Ascending aorta (tissue), 2 donors: ENCODE data around the gene CCDC88A. TPM values are rescaled to one million over a fixed set of nuclear protein-coding genes. Genes with fewer than 3 reads are reported as not detected.
"Not testable (repeated sequence)": the region's sequence is repeated elsewhere in the genome, so short reads cannot be mapped to it uniquely, and the experiment has no call there.

Experiments used
- DNase-seq, 2 donors: peaks; one replicate each; pipeline ENCODE4 v3.0.0-alpha.2; 2019; ENCODE audit warnings: low spot score in 2 of 2
- H3K27ac ChIP-seq, 2 donors: fragments of 200-600 bp; sonication (generic); one replicate each; pipeline ENCODE4 v1.5.1; 2016 to 2017; ENCODE audit warnings: mild to moderate bottlenecking in 1 of 2
- H3K27me3 ChIP-seq: fragments of 200-600 bp; sonication (generic); one replicate; pipeline ENCODE4 v1.5.1; 2017
- H3K36me3 ChIP-seq, 2 donors: fragments of 200-600 bp; sonication (generic); one replicate each; pipeline ENCODE4 v1.5.1; 2016
- H3K4me1 ChIP-seq, 2 donors: fragments of 200-600 bp; sonication (generic); one replicate each; pipeline ENCODE4 v1.5.1; 2016 to 2017; ENCODE audit warnings: mild to moderate bottlenecking in 1 of 2
- H3K4me3 ChIP-seq, 2 donors: fragments of 200-600 bp; sonication (generic); one replicate each; pipeline ENCODE4 v1.5.1; 2016 to 2017; ENCODE audit warnings: mild to moderate bottlenecking in 1 of 2
- H3K9me3 ChIP-seq, 2 donors: fragments of 200-600 bp; sonication (generic); one replicate each; pipeline ENCODE4 v1.5.1; 2016
- intact Hi-C: fragments of 100-400 bp; cut with DNase I; formaldehyde crosslinking; loops from one replicate; pipeline ENCODE4 v1.15.1; 2023
- total RNA-seq: library from RNA; depleted of rRNA; stranded (reverse); fragments of >200 nt; gene quantifications from one replicate; pipeline ENCODE4 v1.1.0, GENCODE V29; 2016
- TF ChIP-seq, protein P1 (sequence below), 3 experiments: fragments of 200-600 bp in 2 of 3; fragments of 450-650 bp in 1 of 3; sonication (generic) in 2 of 3; IDR thresholded peaks; one replicate each; pipeline ENCODE4 v1.5.1; 2016 to 2019; ENCODE audit warnings: antibody characterized with exemption in 3 of 3, mild to moderate bottlenecking in 1 of 3, moderate library complexity in 1 of 3

The CCDC88A gene
- total RNA-seq, 1 donor from 2014 or later = 39.2 TPM

GRCh38 chr2:55363636-55364035, 56.0 kb downstream of the CCDC88A start:
- H3K27ac ChIP-seq = peak overlapping the region in 1 of 2 donors; percentile 54
- H3K4me1 ChIP-seq = peaks cover 0 to 17% of the 10 kb centered on the region in 2 donors
- no peaks in the 10 kb centered on the region for H3K9me3 ChIP-seq
- TF ChIP-seq, protein P1, sequence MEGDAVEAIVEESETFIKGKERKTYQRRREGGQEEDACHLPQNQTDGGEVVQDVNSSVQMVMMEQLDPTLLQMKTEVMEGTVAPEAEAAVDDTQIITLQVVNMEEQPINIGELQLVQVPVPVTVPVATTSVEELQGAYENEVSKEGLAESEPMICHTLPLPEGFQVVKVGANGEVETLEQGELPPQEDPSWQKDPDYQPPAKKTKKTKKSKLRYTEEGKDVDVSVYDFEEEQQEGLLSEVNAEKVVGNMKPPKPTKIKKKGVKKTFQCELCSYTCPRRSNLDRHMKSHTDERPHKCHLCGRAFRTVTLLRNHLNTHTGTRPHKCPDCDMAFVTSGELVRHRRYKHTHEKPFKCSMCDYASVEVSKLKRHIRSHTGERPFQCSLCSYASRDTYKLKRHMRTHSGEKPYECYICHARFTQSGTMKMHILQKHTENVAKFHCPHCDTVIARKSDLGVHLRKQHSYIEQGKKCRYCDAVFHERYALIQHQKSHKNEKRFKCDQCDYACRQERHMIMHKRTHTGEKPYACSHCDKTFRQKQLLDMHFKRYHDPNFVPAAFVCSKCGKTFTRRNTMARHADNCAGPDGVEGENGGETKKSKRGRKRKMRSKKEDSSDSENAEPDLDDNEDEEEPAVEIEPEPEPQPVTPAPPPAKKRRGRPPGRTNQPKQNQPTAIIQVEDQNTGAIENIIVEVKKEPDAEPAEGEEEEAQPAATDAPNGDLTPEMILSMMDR (IDR thresholded peaks at IDR 0.05) = no peak
- no peak overlapping the region for H3K4me3 ChIP-seq
- H3K36me3 ChIP-seq = no peaks in the 10 kb centered on the region
- H3K27me3 ChIP-seq = no peaks in the 10 kb centered on the region
- intact Hi-C loops = loop anchor here (1.0 to 10.0 kb wide), 3 partner anchors 56 to 251 kb away; partner anchors contain the start of genes CCDC88A and PPP4R3B
- DNase-seq = no peak

- peak overlapping the region; percentile 24 to 26 for H3K27ac ChIP-seq
Observed at GRCh38 chr2:55361465-55362189, 58.0 kb downstream of the CCDC88A start.

GRCh38 chr2:55358451-55358850, 61.2 kb downstream of the CCDC88A start:
- TF ChIP-seq, protein P1 (IDR thresholded peaks at IDR 0.05) = no peak
- peaks cover 0 to 6% of the 10 kb centered on the region in 2 donors for H3K4me1 ChIP-seq
- no peaks in the 10 kb centered on the region for H3K9me3 ChIP-seq
- DNase-seq = no peak
- intact Hi-C loops = no loop called here
- H3K36me3 ChIP-seq = peaks cover 8 to 14% of the 10 kb centered on the region in 2 donors
- no peaks in the 10 kb centered on the region for H3K27me3 ChIP-seq
- H3K27ac ChIP-seq = no peak overlapping the region
- H3K4me3 ChIP-seq = no peak overlapping the region

More at GRCh38 chr2:55361465-55362189, 58.0 kb downstream of the CCDC88A start:
- H3K36me3 ChIP-seq = no peaks in the 10 kb centered on the region
- intact Hi-C loops = loop anchor here (5.0 to 10.0 kb wide), 2 partner anchors 79 to 253 kb away; partner anchors contain the start of gene PPP4R3B
- peak overlapping the region in 1 of 2 donors; percentile 43 for H3K4me3 ChIP-seq
- peaks cover 0 to 17% of the 10 kb centered on the region in 2 donors for H3K4me1 ChIP-seq
- H3K9me3 ChIP-seq = no peaks in the 10 kb centered on the region
- no peak for DNase-seq
- TF ChIP-seq, protein P1 (IDR thresholded peaks at IDR 0.05) = no peak
- no peaks in the 10 kb centered on the region for H3K27me3 ChIP-seq

GRCh38 chr2:55357927-55358326, 61.7 kb downstream of the CCDC88A start:
- H3K27ac ChIP-seq = no peak overlapping the region
- TF ChIP-seq, protein P1 (IDR thresholded peaks at IDR 0.05) = no peak
- no peak for DNase-seq
- intact Hi-C loops = no loop called here
- no peak overlapping the region for H3K4me3 ChIP-seq
- H3K9me3 ChIP-seq = no peaks in the 10 kb centered on the region
- peaks cover 8 to 14% of the 10 kb centered on the region in 2 donors for H3K36me3 ChIP-seq
- H3K4me1 ChIP-seq = peaks cover 0 to 3% of the 10 kb centered on the region in 2 donors
- no peaks in the 10 kb centered on the region for H3K27me3 ChIP-seq

GRCh38 chr2:55357164-55357563, 62.5 kb downstream of the CCDC88A start:
- H3K27me3 ChIP-seq = no peaks in the 10 kb centered on the region
- no peak for DNase-seq
- no peaks in the 10 kb centered on the region for H3K9me3 ChIP-seq
- no peak overlapping the region for H3K27ac ChIP-seq
- intact Hi-C loops = no loop called here
- no peaks in the 10 kb centered on the region for H3K4me1 ChIP-seq
- H3K4me3 ChIP-seq = no peak overlapping the region
- H3K36me3 ChIP-seq = peaks cover 8 to 14% of the 10 kb centered on the region in 2 donors
- TF ChIP-seq, protein P1 (IDR thresholded peaks at IDR 0.05) = no peak

DNA sequence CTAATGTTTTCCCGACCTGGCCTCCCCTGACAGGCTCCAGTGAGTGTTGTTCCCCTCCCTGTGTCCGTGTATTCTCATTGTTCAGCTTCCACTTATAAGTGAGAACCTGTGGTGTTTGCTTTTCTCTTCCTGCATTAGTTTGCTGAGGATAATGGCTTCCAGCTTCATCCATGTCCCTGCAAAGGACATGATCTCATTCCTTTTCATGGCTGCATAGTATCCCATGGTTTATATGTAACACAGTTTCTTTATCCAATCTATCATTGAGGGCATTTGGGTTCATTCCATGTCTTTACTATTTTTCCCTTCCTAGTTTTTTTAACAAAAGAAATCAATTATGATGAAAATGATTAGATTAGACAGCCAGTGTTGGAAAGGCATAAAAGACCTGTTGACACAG, 63.5 kb downstream of the CCDC88A start:
- H3K9me3 ChIP-seq, H3K27me3 ChIP-seq, H3K27ac ChIP-seq, H3K4me1 ChIP-seq, intact Hi-C loops, DNase-seq, H3K4me3 ChIP-seq: not testable (repeated sequence)
- H3K36me3 ChIP-seq = peaks cover 14 to 19% of the 10 kb centered on the region in 2 donors
